T-helper 2 cell (primary cell): ENCODE measurements around the gene USP7.
A peak's percentile ranks its signal among the peaks of the same experiment; 100 is the strongest.
"Not testable (repeated sequence)": the region's sequence is repeated elsewhere in the genome, so short reads cannot be mapped to it uniquely, and the experiment has no call there.

ENCODE experiments used
- DNase-seq, 5 experiments: peaks; one replicate each; pipeline versions ENCODE4 v3.0.0 to v3.0.0-alpha.2; 2012 to 2022

USP7 gene

DNA sequence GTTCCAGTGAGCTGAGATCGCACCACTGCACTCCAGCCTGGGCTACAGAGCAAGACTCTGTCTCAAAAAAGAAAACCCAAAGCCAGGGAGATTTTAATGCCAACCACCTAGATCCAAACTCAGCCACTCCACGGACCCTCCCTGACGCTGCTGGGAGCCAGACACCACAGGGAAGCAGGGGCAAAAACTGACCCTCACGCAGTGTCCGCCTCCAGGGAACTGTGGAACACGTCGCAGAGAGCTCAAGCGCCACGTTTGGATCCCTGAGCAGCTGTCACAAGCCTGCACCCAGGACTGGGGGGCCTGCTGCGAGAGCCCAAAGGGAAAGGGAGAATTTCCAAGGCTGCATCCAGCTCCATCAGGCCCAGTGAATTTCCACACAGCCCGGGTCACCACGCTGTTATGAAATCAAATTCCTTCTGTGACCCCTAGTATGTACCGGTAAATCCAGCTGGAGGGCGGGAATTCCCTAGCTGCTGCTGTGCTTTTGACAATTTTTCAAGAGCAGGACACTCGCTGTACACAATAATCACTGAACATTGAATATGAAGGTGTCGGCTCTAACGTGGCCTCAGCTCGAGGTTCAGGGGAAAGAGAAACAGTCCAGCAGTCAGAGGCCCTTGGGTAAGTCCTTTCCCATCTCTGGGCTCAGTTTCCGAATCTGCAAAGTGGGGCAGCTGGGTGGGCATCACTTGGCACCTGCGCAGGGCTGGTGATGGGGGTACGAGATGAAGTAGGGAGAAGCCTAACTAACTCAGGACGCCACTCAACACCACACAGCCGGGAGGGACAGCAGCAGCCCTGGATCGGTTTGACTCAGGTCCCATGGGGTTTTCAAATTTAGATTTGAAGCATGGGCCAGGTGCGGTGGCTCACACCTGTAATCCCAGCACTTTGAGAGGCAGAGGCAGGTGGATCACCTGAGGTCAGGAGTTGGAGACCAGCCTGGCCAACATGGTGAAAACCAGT lies 103.5 kb downstream of the USP7 start:
- no peak for DNase-seq

DNA sequence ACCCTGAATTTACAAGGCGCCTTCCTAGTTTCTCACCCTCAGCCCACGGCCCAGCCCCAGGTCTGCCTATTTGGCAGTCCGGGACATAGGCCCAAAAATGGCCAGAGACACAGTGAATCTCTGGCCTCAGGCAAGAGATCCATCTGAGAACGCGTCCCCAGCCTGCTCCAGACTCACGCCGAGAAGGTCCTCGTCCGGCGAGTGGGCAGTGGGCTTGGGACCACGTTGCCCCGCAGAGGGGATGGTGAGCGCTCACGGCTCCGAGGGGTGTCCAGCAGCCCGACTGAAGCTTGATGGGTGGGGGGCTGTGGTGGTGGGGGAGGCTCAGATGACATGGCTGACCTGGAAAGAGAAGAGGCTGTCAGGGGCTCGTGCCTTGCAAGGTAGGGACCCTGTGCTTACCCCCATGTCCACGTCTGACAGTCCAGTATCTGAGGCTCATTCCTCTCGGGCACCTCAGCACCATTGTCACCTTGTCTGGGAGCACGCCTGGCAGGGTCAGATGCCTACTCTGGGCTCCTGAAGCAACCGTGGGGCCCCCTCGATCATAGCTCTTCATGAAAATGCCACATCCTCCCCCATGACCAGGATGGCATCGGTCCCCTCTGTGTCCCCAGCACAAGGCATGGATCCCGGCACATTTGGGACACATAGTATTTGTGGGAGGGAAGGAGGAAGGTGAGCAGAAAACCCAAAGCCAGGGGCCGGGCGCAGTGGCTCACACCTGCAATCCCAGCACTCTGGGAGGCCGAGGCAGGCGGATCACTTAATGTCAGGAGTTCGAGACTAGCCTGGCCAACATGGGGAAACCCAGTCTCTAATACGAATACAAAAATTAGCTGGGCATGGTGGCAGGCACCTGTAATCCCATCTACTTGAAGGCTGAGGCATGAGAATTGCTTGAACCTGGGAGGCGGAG lies 104.5 kb downstream of the USP7 start:
- no peak for DNase-seq

DNA sequence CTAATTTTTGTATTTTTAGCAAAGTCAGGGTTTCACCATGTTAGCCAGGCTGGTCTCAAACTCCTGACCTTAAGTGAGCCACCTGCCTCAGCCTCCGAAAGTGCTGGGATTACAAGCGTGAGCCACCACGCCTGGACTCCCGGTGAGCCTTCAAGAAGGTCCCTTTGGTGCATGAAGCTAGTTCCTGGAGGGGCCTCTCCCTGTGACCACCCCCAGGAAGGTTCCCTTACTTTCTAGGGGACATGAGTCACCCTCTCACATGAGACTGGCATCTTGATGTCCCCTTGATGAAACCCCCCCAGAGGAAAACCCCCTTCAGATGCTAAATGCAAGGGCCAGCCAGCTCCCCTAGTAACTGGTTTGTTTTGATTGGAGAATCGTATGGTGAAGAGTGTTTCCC lies 107.7 kb downstream of the USP7 start:
- DNase-seq: no peak

DNA sequence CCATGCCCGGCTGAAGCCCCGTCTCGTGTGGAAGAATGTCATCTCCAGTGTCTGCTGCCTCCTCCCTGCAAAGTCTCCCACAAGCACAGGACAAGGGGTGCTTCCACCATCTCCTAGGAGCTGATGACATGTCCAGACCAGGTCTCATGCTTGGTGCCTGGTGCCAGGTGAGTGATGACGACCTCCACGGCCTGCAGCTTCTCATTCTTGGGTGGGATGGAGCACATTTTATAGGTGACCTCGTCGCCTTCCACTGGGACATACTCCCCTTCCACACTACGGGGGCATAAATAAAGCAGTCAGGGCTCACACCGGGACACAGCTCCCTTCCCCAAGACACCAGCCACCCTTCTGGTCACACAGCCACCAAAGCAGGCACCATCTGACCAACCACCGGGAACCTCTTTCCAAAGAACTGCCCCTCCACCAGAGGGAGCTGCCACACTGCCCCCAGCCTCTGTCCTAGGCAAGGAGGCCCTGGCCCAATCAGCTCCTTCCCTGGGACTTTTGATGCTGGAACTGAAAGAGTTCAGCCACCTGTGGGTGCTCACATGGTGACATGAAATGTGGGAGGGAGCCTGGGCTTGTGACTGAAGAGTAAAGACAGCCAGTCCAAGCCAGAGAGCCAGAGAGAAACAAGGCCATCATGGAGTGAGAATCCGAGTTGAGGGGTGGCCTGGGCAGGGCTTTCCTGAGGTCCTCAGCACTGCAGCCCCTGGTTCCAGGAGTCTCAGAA lies 108.5 kb downstream of the USP7 start:
- no peak for DNase-seq

DNA sequence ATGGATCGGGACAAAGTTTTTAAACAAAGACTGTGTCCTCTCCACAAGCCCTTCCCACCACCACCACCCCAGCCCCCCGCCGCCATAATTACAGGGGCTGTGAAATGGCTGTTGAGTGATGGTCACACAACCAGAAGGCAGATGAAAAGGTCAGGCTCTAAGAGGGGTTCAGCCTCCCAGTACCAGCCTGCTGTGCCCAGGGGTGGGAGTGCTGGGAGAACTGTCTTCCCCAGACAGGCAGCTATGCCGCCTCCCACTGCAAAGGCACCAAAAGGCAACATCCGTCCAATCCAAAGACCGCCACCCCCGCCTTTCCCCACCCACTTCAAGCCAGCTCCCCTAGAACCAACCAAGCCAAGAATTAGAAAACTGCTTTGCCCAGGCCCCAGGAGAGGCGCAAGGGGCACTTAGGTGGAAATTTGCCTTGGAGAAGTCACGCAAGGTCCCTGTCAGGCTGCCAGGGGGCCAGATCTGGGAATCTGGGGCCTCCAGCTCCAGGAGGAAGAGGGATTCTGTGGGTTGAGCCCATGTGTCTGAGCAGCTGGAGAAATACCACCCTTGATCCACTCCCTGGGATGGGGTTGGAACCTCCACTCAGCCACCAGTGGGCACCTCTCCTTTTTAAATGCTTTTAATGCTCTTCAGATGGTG lies 109.3 kb downstream of the USP7 start:
- no peak for DNase-seq

DNA sequence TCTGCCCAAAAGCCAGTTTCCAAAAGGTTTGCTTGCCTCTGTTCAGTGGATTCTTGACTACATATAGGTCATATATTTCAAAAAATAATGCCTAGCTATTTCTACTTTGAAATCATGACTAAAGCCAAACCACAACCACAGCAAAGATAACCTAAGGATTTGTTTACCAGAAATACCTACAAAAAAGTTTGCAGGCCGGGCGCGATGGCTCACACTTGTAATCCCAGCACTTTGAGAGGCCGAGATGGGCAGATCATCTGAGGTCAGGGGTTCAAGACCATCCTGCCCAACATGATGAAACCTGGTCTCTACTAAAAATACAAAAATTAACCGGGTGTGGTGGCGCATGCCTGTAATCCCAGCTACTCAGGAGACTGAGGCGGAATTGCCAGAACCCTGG lies 110.1 kb downstream of the USP7 start:
- peak in 1 of 5 experiments; percentile 30 for DNase-seq

DNA sequence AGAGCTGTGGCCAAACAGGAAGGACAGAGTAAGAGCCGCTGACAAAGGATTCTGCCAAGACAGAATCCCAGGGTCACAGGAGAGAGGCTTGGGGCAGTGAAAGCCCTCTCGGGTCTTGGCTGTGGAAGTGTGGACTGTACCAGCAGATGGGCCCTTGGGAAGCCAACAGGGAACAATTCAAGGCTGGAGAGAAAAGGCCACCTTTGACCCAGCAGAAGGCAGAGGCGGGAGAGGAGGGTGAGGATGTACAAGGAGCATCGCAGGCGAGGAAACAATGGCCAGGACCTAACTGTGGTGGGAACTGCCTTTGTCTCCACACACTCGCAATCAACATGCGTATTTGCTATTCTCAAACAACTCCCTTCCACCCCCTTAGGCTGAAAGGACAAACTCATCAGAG lies 110.6 kb downstream of the USP7 start:
- no peak for DNase-seq

DNA sequence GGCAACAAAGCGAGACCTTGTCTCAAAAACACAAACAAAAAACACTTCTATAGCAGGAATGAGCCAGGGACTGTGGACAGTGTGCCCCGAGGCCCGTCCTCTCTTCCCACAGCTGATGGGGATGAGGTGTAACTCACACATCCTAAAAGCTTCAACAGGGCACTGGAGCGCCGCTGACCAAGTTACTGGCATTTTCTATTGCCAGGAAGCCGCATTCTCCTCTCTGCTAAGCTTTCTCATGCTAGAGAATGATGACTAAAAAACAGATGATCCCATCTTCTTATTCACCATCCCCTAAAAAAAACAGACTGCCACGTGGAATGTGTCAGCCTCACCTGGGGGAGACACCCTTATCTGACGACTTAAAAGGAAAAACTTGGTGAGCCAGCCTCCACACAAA lies 111.2 kb downstream of the USP7 start:
- DNase-seq: no peak

DNA sequence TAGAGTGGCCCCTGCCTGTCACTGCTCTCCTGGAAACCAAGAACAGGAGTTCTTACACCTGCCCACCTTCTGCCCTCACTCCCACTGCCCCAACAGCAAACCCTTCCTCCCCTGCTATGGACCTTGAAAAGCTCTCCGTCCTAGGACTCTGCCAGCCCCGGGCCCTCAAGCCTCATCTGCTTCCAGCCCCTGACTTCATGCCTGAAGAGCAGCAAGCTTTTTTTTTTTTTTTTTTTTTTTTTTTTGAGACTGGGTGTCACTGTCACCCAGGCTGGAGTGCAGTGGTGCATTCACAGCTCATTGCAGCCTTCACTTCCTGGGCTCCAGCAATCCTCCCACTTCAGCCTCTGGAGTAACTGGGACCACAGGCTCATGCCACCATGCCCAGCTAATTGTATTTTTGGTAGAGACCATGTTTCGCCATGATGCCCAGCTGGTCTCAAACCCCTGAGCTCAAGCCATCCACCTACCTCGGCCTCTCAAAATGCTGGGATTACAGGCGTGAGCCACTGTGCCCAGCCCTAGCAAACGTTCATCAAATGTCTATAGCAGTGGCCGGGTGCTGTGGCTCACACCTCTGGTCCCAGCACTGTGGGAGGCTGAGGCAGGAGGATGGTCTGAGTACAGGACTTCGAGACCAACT lies 111.8 kb downstream of the USP7 start:
- DNase-seq: no peak

DNA sequence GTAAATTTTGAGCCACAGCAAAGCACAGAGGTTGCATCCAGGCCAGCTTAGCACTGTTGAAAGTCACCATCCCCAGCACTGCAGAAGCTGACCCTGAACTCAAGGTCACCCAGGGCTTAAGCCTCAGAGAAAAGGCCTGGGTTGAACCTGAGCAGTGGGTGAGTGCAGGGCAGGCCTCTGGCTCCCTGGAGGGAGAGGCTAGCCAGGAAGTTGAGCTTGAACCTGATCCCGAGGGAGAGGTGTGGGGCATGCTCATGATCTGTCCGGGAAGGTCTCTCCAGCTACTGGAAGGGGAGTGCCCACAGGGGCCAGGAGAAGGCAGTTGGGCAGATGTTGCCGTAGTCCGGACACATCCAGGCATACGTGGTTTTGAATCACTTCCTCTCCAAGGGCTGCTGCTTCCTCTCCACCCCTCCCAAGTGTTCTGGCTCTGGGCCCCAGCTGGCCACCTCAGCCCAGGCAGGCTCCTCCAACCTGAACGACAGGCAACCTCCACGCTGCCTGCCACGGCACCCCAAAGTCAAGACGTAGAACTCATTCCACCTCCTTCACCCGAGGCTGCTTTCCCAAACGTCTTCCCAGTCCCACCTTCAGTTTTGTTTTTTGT lies 113.3 kb downstream of the USP7 start:
- no peak for DNase-seq

DNA sequence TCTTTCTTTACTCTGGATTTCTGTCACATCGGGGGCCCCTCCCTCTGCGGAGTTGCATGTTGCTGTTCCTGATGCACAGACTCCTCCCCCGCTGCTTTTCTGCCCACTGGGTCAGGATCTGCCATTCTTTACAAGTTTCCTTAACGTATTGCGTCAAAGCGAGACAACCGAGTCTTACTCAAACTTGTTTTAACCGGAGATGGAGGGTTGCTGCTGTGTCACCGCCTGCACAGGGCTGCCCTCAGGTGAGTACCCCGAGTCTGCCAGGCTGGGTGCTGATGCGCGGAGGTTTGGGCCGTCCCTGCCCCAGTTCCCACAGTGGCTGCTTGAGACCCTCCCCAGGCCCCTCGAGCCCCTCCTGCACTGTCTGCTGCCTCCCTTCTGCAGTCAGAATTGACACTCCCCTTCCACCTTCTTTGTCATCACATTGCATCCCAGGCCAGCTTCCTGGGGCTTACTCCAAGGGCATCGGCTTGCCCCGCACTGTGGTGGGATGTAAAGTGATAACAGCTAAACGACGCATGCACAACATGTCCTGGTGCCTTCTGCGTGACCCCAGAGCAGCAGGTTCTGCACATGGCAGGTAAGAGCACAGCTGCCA lies 114.2 kb downstream of the USP7 start:
- DNase-seq: no peak

DNA sequence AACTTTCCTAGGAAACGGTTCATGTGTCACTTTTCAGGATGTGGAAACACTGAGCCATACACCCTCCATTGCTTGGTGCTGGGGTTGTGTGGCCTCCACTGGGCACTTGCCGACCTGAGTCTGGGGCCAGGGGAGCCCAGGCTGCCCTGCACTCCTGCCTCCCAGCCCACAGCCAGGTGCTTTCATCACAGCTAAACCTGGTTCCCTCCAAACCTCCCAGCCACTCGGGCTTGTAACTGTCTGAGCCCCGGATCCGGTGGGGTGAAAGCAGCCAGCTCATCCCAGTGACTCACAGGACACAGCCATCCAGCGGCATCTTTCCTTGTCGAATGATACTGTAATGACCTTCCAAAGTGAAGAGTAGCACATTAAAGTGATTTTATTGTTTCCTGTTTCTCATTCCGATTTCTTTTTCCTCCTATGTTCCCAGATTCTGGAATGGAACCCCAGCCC lies 114.7 kb downstream of the USP7 start:
- no peak for DNase-seq

DNA sequence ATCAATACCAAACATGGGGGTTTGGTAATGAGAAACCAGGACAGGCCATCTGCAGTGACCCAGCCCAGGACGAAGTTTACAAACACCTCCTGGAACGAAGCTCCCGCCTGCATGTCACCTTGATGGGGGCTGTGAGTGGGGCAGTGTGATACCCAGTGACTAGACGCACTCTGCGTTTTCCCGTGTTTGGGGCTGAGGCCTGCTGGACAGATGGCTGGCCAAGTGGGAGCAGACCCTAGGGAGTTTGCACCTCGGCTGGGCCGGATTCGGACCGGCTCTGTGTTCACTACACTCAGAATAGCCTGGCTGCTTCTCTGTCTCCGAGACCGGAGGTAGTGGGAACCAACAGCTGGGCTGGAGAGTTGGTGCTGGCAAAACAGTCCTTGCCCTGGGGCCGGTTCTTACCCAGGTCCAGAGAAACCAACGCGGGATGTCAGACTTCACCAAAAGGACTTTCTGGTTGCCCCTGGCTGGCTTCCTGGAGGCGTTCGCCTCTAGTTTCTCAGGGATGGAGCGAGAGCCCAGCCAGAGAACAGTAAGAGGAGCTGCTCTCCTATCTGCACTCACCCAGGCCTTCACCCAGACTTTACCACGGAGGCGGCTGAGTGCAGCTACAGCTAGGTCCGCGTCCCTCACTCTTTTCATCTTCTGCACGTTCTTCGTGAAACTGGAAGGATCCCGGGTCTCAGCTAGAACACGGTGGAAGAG lies 115.3 kb downstream of the USP7 start:
- no peak for DNase-seq

DNA sequence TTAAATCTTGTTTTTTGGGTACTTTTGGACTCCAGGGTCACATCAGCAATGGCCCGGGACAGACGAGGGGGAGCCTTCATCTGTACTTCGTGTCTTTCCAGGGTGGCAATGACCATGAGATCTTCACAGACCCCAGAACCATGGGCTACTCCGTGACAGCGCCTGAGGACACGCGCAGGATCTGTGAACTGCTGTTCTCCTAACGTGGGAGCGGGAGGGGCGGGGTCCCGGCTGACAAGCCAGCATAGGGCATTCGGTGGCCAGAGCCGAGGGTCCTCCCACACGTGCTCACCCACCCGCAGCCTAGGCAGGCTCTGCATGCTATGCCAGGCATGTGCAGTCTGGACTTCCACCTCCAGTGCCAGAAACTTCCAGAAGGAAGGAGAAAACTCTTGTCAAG lies 116.1 kb downstream of the USP7 start:
- DNase-seq: no peak

DNA sequence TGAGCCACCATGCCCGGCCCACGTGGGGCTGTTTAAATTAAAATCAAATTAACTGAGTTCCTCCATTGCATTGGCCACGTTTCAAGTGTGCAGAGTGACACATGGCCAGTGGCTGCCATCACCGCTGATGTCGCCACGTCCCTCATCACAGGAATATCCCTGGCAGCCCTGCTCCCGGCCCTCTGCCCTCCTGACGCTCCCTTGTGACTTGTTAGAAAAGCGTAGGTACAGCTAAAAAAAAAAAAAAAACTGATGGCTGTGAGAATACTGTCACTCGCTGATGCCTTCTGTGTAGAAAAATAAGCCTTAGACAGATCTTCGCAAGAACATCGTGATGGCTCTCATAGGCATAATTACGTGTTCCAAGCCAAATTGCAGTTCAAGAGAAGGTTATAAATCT lies 116.6 kb downstream of the USP7 start:
- DNase-seq: no peak

DNA sequence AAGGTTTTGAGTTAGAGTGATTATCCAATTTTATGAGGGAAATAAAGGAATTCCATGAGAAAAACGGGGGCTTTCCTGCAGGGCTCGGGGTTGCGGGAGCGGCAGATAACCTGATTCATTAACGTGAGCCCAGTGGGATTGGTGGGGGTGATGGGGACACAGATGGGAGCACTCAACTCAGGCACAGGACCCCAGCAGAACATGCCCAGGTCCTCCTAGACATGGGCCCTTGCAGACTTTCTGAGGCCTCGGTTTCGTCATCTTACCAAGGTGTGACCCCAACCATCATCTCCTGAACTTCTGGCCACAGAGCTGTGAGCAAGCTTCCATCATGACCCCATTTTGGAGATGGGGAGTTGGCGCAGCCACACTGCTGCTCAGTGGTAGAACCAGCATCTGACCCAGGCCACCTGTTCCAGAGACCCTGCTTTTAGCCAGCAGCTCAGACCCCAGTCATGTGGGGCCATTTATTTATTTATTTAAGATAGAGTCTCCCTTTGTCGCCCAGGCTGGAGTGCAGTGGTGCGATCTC lies 117.2 kb downstream of the USP7 start:
- DNase-seq: no peak

DNA sequence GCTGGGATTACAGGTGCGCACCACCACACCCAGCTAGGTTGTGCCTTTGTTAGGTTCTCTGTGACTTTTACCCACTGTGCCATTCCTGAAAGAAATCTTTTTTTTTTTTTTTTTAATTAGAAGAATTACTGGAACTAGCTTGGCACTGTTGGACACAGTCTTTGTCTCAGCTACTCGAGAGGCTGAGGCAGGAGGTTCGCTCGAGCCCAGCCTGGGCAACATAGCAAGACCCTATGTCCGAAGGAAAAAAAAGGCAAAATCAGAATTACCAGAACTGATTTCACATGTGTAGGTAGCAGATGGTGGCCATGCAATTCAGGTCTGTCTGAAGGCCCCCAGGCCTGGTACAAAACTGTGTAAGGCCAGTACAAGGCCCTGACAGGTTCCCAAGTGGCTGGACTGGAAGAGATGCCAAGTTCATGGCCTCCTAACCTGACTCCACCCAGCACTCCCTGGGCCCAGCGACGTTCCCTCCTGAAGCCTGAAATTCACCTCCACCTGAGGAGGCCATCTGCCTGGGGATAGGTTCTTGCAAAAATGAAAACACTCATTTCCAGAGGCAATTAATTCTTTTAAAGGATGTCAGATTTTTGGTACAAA lies 117.9 kb downstream of the USP7 start:
- DNase-seq: no peak

DNA sequence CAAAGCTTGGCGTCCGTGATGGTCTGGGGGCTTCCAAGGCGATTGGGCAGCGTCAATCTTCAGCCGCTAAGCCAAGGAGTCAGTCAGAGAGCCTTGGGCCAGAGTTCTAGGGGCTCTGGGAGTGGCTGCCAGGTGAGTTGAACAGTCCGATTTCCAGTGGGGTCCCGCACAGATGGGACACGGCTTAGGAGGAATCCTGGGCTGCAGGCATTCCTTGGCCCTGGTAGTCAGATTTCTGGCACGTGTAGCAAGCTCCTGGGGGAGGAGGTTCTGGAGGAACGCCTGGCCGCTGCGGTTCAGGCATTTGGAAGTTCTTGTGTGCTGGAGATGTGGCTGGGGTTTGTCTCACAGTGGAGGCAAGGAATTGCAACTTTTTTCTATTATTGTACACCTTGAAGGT lies 120.4 kb downstream of the USP7 start:
- not testable (repeated sequence) for DNase-seq
